GDM1 (cell line): ENCODE measurements around the gene BOD1.
A peak's percentile ranks its signal among the peaks of the same experiment; 100 is the strongest.

Source experiments
- DNase-seq: peaks from one replicate; lab custom pipeline; 2025; lab: John Stamatoyannopoulos, UW

BOD1 gene

GRCh38 chr5:173616577-173617118 is at the start of gene BOD1:
Gene BOD1 (minus strand): TSS chr5:173616650. CDS start chr5:173616436, 214 bp downstream.
- DNase-seq = peak; percentile 94

DNA sequence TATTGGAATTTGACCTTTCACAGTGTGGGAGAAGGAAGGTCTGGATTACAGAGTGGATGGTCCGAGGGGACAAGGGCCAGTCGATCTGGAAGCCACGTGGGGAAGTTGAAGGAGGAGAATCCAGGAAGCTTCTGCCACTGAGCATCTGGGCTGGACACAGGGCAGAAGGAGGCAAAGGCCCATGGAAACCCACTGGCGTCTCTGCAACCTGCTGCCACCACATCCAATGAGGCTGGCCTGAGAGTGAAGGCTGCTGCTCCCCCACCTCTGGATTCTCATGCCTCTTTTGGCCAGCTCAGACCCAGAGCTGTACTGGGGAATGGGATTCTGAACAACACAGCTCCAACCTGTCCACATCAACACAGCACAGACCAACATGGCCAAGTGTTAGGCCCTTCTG is 48.9 kb upstream of the BOD1 start:
- no peak for DNase-seq

DNA sequence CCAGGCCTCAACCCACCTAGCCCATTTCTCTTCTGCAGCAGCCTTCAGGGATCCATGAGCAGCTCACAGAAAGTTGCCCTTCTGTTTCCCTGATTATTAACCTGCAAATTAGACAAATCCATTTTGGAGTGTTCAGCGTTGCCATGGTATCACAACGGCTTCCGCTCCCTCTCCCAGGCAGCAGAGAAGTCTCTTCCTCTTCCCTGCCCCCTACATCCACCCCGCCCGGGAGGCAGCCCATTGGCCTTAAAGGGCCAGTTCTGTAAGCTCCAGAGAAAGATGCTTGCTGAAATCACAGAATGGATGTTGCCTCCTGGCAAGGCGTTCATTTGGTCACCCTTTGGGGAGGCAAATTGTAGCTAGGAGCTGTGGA is 47.7 kb upstream of the BOD1 start:
- peak; percentile 63 for DNase-seq

- no peak for DNase-seq
Observed at GRCh38 chr5:173663352-173664153, 47.1 kb upstream of the BOD1 start.

- no peak for DNase-seq
Observed at GRCh38 chr5:173662581-173663351, 46.3 kb upstream of the BOD1 start.

- DNase-seq = no peak
Observed at GRCh38 chr5:173660481-173661280, 44.2 kb upstream of the BOD1 start.

- no peak for DNase-seq
Observed at GRCh38 chr5:173659423-173659822, 43.0 kb upstream of the BOD1 start.

DNA sequence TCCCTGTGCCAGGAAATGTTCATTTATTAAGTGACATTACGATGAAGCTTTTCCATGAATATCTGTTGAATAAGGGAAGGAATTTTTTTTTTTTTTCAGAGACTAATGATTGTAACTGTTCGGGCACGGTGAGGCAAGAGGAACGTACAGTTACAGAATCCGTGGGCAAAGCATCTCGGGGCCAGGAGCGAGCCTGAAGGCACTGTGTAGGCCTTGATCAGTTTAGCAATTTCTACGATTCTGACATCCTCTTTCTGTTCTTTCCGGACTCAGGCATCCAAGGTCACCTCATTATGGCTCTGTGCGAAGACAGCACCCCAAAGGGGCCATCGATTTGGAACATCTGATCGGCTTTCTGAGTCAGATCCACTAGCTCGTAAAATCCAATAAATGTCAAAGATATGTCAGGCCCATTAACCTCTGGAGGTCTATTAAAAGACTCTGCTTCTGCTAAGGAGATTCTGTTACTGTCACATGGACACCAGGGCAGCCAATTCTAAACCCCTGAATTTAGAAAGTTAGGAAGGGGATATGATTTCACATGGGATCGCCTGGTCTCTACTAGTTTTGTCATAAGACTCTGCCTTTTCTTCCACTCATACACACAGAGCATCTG is 41.4 kb upstream of the BOD1 start:
- no peak for DNase-seq

DNA sequence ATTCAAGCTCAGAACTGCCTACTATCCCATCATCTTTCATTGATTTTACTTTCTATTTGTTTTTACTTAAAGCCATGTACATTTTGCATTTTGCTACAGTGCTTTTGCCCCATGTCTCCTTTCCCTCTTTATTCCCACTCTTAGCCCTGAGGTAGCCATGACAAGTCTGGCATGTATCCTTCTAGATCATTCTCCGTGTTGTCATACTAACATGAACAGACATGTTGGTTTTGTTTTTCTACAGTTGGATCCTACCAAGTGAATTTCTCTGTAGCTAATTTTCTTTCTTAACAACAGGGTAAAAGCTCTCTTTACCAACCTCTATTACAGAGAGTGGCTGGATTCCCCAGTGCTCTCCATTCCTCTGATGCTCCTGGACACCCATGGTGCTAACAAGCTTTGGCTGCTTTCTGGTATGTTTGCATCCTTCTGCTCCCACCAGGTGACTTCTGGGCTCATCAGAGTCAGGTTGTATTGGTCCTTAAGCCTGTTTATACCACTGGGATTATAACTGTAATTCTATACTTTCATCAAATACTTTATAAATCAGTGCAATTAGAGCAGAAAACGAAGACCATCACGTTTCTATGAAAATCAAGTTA is 38.8 kb upstream of the BOD1 start:
- no peak for DNase-seq

DNA sequence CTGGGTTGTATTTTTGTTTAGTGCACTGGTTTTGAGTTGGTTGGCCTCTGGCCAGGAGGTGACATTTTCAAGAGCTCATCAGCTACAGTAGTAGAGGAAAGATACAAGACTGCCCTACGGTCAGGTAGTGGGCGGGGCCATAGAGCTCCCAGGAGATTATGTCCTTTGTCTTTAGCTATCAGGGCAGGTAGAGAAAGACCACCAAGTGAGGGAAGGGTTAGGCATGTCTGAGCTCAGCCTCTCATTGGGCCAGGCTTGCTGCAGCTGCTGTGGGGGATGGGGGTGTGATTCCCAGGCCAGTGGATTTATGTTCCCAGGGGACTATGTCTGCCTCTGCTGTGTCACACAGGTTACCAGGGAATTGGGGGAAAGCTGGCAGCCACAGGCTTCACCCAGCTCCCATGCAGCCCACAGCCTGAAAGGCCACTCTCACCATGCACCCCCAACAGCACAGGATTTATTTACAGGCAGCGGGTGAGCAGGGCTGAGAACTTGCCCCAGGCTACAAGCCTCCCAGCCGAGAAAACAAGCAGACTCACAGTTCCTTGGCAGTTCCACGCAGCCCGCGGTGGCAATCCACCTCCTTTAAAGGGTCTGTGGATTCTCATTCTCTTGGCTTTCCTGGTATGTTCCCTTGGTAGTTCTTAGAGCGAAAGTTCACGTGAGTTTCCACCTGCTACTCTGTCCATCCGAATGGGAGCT is 37.5 kb upstream of the BOD1 start:
- no peak for DNase-seq

- DNase-seq = no peak
Observed at GRCh38 chr5:173648308-173648866, 31.9 kb upstream of the BOD1 start.

- DNase-seq = no peak
Observed at GRCh38 chr5:173646692-173647091, 30.2 kb upstream of the BOD1 start.

DNA sequence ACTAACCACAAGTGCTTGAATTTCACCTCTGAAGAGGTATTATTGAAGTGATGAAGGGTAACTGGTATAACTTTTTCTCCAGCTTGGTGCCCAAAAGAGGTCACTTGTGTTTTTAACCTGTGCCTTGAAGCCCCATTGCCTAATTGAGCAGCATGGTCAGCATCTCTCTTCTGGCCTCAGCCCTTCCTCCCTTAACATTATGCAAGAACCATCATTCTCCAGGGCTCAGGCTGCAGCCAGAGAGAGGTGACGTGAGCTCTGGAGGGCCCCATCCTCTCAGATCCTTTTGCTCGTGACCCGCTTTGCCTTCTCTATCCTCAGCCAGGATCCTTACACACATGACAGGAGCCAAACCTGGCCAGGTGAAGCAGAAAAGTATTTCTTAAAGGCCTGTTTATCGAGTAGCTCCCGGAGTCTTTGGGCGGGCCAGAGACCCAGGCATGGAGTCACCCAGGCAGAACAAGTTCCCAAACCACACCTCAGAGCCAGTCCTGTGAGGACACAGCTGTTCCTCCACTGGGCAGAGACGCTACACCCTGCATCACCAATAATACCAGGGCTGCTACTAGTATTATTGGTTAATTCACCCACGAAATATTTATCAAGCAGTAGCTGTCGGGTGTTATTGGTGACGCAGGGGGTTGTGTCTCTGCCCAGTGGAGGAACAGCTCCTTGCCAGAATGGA is 29.6 kb upstream of the BOD1 start:
- DNase-seq = no peak

- no peak for DNase-seq
Observed at GRCh38 chr5:173645437-173645807, 29.0 kb upstream of the BOD1 start.

DNA sequence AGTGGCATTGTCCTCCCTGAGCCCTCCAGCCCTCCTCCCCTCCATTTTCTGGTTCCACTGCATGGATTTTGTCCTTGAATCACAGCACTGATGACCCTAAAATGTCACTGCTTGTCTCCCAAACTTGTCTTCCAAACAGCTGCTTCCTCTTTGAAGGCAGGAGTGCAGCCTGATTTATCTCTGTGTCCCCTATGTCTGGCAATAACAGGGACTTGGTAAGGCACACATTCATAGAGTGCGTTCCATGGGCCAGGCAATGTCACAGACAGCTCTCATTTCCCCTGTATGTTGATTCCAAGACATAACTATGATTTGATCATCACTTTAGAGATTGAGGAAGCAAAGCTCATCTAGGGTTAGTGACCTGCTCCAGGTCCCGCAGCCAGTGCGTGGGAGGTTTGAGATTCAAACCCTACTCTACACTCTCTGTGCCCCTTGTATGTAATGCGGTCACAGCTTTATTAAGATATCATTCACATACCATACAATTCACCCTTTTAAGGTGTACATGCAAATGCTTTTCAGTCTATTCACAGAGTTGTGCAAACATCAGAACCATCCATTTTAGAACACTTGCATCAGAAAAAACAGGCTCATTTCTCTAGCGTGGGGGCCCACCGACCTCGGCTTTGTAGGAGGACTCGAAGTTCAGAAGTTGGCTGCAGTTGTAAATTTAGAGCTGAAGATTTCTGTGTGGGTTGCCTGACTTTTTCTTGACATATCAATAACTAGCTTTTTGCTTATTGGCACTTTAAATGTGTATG is 28.4 kb upstream of the BOD1 start:
- no peak for DNase-seq

GRCh38 chr5:173643964-173644363 is 27.5 kb upstream of the BOD1 start:
- no peak for DNase-seq

DNA sequence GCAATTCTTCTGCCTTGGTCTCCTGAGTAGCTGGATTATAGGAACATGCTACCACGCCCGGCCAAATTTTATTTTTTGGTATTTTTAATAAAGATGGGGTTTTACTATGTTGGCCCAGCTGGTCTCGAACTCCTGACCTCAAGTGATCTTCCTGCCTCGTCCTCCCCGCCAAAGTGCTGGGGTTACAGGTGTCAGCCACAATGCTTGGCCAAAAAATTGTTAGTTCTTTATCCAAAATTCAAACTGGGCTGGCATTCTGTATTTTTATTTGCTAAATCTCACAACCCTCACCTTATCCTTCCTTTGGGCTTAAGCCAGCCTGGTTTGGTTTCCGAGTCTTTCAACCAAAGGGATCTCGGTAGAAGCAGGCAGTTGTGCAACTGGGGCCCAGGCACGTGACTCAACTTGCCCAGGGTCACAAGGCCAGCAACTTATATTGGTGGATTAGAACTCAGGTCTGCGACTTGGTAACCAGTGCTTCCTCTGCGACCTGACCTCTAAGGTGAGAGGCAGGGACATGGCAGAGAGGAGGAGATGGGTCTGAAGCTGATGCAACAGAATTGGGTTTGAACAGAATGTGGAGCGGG is 26.5 kb upstream of the BOD1 start:
- no peak for DNase-seq

DNA sequence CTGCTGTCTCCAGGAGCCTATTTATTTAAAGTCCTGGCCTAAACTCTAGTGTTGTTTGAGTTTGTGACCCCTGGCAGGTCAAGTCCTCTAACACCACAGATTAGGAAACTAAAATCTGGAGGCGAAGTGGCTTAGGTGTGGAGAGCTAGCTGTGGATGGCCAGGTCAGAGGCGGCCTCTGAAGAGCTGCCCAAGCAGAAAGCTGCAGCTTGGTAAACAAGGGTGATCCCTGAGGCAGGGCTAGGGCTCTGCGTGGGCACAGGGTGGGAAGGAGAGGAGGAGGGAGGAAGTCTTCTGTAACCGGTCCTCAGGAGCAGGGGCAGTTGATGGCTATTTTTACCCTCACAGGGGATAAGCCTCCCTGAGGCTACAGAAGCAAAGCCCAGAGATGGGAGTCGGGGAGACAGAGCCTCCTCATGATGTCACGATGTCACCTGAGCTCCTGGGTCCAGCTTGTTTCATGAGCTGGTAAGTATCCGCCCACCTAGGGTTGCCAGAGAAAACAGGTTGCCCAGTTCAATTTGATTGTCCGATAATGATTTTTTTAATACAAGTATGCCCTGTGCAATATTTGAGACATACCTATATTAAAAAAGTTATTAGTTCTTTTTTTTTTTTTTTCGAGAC is 25.9 kb upstream of the BOD1 start:
- DNase-seq = no peak
